IMR-90 (cell line): ENCODE results near the gene ADGRL3. TPM values are rescaled to one million over a fixed set of nuclear protein-coding genes. Genes with fewer than 3 reads are reported as not detected.

ENCODE experiments used
- ATAC-seq: fragments of 200-7000 bp; cut with Tn5 transposase; 2 replicates; pipeline ENCODE4 v1.9.1; 2020; ENCODE audit warnings: low read depth, mild to moderate bottlenecking, moderate library complexity
- BruUV-seq: library from RNA; stranded (reverse); fragments of 400-500 nt; replicated peaks from 2 replicates; lab custom pipeline; 2021; lab: Mats Ljungman, UMichigan
- CTCF ChIA-PET: fragments of 300-600 bp; formaldehyde crosslinking; extraction: SDS; loops from one replicate; lab custom pipeline; 2021; ENCODE audit warnings: antibody characterized with exemption; lab: Yijun Ruan, JAX
- POLR2A ChIA-PET: fragments of 300-600 bp; sonication (Branson Sonifier 250); formaldehyde crosslinking; loops from one replicate; lab custom pipeline; 2022; ENCODE audit warnings: antibody characterized with exemption; ENCODE audit not compliant: unreplicated experiment; lab: Charles Lee
- DNase-seq: peaks from one replicate; pipeline ENCODE4 v3.0.0; 2013
- H2AFZ ChIP-seq: replicated peaks from 2 replicates; pipeline ENCODE3; 2013; ENCODE audit warnings: low read length, mild to moderate bottlenecking; ENCODE audit not compliant: poor library complexity
- H2AK5ac ChIP-seq: 2 replicates; pipeline ENCODE4 v1.6.1; 2013; ENCODE audit warnings: low read depth, low read length, inconsistent platforms
- H2AK9ac ChIP-seq: replicated peaks from 2 replicates; pipeline ENCODE3; 2013; ENCODE audit warnings: mild to moderate bottlenecking, low read depth, low read length, moderate library complexity; ENCODE audit not compliant: poor library complexity
- H2BK120ac ChIP-seq: 2 replicates; pipeline ENCODE4 v1.6.1; 2013; ENCODE audit warnings: low read depth, low read length, inconsistent platforms
- H2BK15ac ChIP-seq: 3 replicates; pipeline ENCODE4 v1.6.1; 2013; ENCODE audit warnings: low read depth, low read length, inconsistent platforms
- H2BK20ac ChIP-seq: 2 replicates; pipeline ENCODE4 v1.6.1; 2013; ENCODE audit warnings: low read depth, mild to moderate bottlenecking, inconsistent platforms, low read length, moderate library complexity
- H2BK5ac ChIP-seq: 2 replicates; pipeline ENCODE4 v1.6.1; 2013; ENCODE audit warnings: mild to moderate bottlenecking, low read depth, low read length, inconsistent platforms; ENCODE audit not compliant: poor library complexity, severe bottlenecking
- H3K14ac ChIP-seq: replicated peaks from 2 replicates; pipeline ENCODE4 v1.6.1; 2013; ENCODE audit warnings: low read depth, low read length, inconsistent platforms
- H3K18ac ChIP-seq: 2 replicates; pipeline ENCODE4 v1.6.1; 2013; ENCODE audit warnings: low read depth, low read length, control low read depth
- H3K23ac ChIP-seq: 2 replicates; pipeline ENCODE4 v1.6.1; 2013; ENCODE audit warnings: low read depth, low read length, inconsistent platforms
- H3K27ac ChIP-seq: 2 replicates; pipeline ENCODE4 v1.5.1; 2013; ENCODE audit warnings: mild to moderate bottlenecking, control low read depth, low read length; ENCODE audit not compliant: insufficient read depth
- H3K27me3 ChIP-seq: 2 replicates; pipeline ENCODE4 v1.6.1; 2013; ENCODE audit warnings: low read length; ENCODE audit not compliant: control insufficient read depth, insufficient read depth
- H3K36me3 ChIP-seq: 2 replicates; pipeline ENCODE4 v1.6.1; 2013; ENCODE audit warnings: low read length, mixed read lengths; ENCODE audit not compliant: control insufficient read depth, insufficient read depth
- H3K4ac ChIP-seq: 2 replicates; pipeline ENCODE4 v1.6.1; 2013; ENCODE audit warnings: low read depth, low read length, inconsistent platforms
- H3K4me1 ChIP-seq: 2 replicates; pipeline ENCODE4 v1.6.1; 2013; ENCODE audit warnings: low read length, mixed read lengths; ENCODE audit not compliant: control insufficient read depth, insufficient read depth
- H3K4me2 ChIP-seq: 2 replicates; pipeline ENCODE4 v1.6.1; 2013; ENCODE audit warnings: low read depth, mild to moderate bottlenecking, control low read depth, low read length, moderate library complexity
- H3K4me3 ChIP-seq: 2 replicates; pipeline ENCODE4 v1.5.1; 2013; ENCODE audit warnings: low read depth, mild to moderate bottlenecking, control low read depth, low read length, moderate library complexity; ENCODE audit not compliant: insufficient read depth
- H3K56ac ChIP-seq: 2 replicates; pipeline ENCODE4 v1.6.1; 2013; ENCODE audit warnings: low read length, inconsistent platforms; ENCODE audit not compliant: insufficient read depth; ENCODE audit errors: extremely low read depth
- H3K79me1 ChIP-seq, 2 experiments: 2 replicates each; pipeline ENCODE4 v1.6.1; 2013; ENCODE audit warnings: low read length in 2 of 2, inconsistent platforms in 1 of 2, low read depth in 1 of 2
- H3K9ac ChIP-seq: 2 replicates; pipeline ENCODE4 v1.6.1; 2013; ENCODE audit warnings: low read depth, low read length, control low read depth
- H3K9me1 ChIP-seq: 2 replicates; pipeline ENCODE4 v1.6.1; 2013; ENCODE audit warnings: low read length, inconsistent platforms; ENCODE audit not compliant: insufficient read depth
- H3K9me3 ChIP-seq: 2 replicates; pipeline ENCODE4 v1.6.1; 2013; ENCODE audit warnings: low read length; ENCODE audit not compliant: control insufficient read depth, insufficient read depth
- H4K20me1 ChIP-seq: 2 replicates; pipeline ENCODE4 v1.6.1; 2013; ENCODE audit warnings: low read length, inconsistent platforms; ENCODE audit not compliant: insufficient read depth
- H4K5ac ChIP-seq: 2 replicates; pipeline ENCODE4 v1.6.1; 2013; ENCODE audit warnings: mild to moderate bottlenecking, low read depth, low read length, control low read depth
- H4K8ac ChIP-seq, 2 experiments: 2 replicates each; pipeline ENCODE4 v1.6.1; 2013; ENCODE audit warnings: low read depth in 2 of 2, low read length in 2 of 2, control low read depth in 1 of 2, inconsistent platforms in 1 of 2
- H4K91ac ChIP-seq: 2 replicates; pipeline ENCODE4 v1.6.1; 2013; ENCODE audit warnings: low read depth, low read length, inconsistent platforms; ENCODE audit not compliant: insufficient read depth
- BHLHE40 ChIP-seq: fragments of 150-350 bp; IDR thresholded peaks from 2 replicates; pipeline ENCODE4 v1.6.1; 2016; ENCODE audit warnings: mild to moderate bottlenecking, low read depth, low read length
- CEBPB ChIP-seq: IDR thresholded peaks from 2 replicates; pipeline ENCODE4 v1.6.1; 2012; ENCODE audit warnings: low read depth, low read length, improper control_type of control experiment
- CHD1 ChIP-seq: IDR thresholded peaks from 2 replicates; pipeline ENCODE4 v1.6.1; 2012; ENCODE audit warnings: low read depth, low read length, improper control_type of control experiment
- ELK1 ChIP-seq: fragments of 150-350 bp; IDR thresholded peaks from 2 replicates; pipeline ENCODE4 v1.6.1; 2016; ENCODE audit warnings: low read depth, mild to moderate bottlenecking, low read length, moderate library complexity, borderline replicate concordance
- MAFK ChIP-seq: IDR thresholded peaks from 2 replicates; pipeline ENCODE4 v1.6.1; 2012; ENCODE audit warnings: low read depth, low read length, improper control_type of control experiment
- POLR2A ChIP-seq: IDR thresholded peaks from 2 replicates; pipeline ENCODE4 v1.6.1; 2012; ENCODE audit warnings: mild to moderate bottlenecking, low read depth, low read length
- RFX5 ChIP-seq: IDR thresholded peaks from 2 replicates; pipeline ENCODE4 v1.8.0; 2012; ENCODE audit warnings: low read depth, mild to moderate bottlenecking, low read length, moderate library complexity
- SMC3 ChIP-seq: fragments of 150-350 bp; IDR thresholded peaks from 2 replicates; pipeline ENCODE4 v1.6.1; 2016; ENCODE audit warnings: low read depth, mild to moderate bottlenecking, antibody characterized with exemption, low read length, moderate library complexity
- WGBS, 2 experiments: methylation state at CpG; one replicate each; pipeline versions ENCODE4 v1.1.5 to v1.1.7; 2013; ENCODE audit warnings: missing lambda C conversion rate in 2 of 2; ENCODE audit not compliant: insufficient read length in 1 of 2; ENCODE audit errors: extremely low coverage in 2 of 2; 5-methylcytosine and 5-hydroxymethylcytosine counted together
- dilution Hi-C: fragments of 300-500 bp; cut with HindIII; formaldehyde crosslinking; loops from one replicate; pipeline ENCODE4 v1.14.3; 2018; ENCODE audit warnings: low sequenced_read_pairs; ENCODE audit not compliant: unreplicated experiment
- in situ Hi-C: fragments of 300-500 bp; cut with MboI; formaldehyde crosslinking; loops from 3 replicates; pipeline ENCODE4 v1.14.3; 2019; ENCODE audit warnings: low sequenced_read_pairs, inconsistent platforms, mixed read lengths
- intact Hi-C: fragments of 100-400 bp; cut with micrococcal nuclease; formaldehyde crosslinking; loops from 2 replicates; pipeline ENCODE4 v1.10.0; 2022
- polyA plus RNA-seq, 3 experiments: library from polyadenylated mRNA; depleted of rRNA; stranded (reverse); fragments of >200 nt; gene quantifications; 2 replicates each; pipeline ENCODE4 v1.2.3, GENCODE V29; 2012; ENCODE audit warnings: low replicate concordance in 1 of 3
- total RNA-seq: library from RNA; depleted of rRNA; stranded (reverse); fragments of >200 nt; gene quantifications from 2 replicates; pipeline ENCODE4 v1.2.3, GENCODE V29; 2012

The ADGRL3 gene
- total and polyA plus RNA-seq, 2 of the 4 experiments (the other 2 are of a cell fraction), result 0.46 to 2.5 TPM

DNA sequence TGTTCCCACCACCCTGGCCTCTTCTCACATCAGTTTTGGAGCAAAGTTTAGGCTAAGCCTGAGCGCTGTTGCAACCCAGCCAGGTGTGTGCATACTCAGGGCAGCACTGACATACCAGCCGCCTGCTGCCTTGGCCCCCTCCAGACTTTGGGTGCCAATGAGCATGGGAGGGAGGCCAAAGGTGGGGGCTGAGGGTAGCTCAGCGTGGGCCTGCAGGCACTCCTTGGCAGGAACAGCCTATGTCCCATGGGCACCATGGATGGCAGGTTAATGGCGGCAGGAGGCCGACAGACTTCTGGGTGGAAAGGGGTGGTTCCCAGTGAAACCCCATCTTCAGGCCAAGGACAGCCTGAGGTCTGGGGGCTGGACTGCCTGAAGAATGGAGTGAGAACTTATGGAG lies 462.2 kb downstream of the ADGRL3 start:
- H3K4me1 ChIP-seq, result no peaks in the 10 kb centered on the region
- no peak overlapping the region for H3K4me2 ChIP-seq
- WGBS, 2 experiments, result 100% methylated on average over 1 of the region's 5 CpGs; no CpG with 5 or more reads in 1 of the 2 experiments
- no peak overlapping the region for H2AFZ ChIP-seq
- no peak overlapping the region for H2BK20ac ChIP-seq
- H4K91ac ChIP-seq, result no peak overlapping the region
- no peak overlapping the region for H3K27ac ChIP-seq
- H3K36me3 ChIP-seq, result no peaks in the 10 kb centered on the region
- BruUV-seq, result no TSS peak
- no peaks in the 10 kb centered on the region for H3K9me3 ChIP-seq
- TF ChIP-seq CEBPB, result no peak
- no peak for TF ChIP-seq ELK1
- no peak for TF ChIP-seq SMC3
- no peak for TF ChIP-seq POLR2A
- TF ChIP-seq CHD1, result no peak
- no peak for TF ChIP-seq MAFK
- no peak for TF ChIP-seq RFX5
- TF ChIP-seq BHLHE40, result no peak
- POLR2A ChIA-PET, result no interaction called here
- H4K5ac ChIP-seq, result no peak overlapping the region
- no peak overlapping the region for H4K8ac ChIP-seq
- no peak overlapping the region for H3K56ac ChIP-seq
- H3K79me1 ChIP-seq, result no peaks in the 10 kb centered on the region
- H4K20me1 ChIP-seq, result no peaks in the 10 kb centered on the region
- H2AK9ac ChIP-seq, result no peak overlapping the region
- CTCF ChIA-PET, result no interaction called here
- H3K14ac ChIP-seq, result no peak overlapping the region
- H3K27me3 ChIP-seq, result no peaks in the 10 kb centered on the region
- no peak overlapping the region for H3K9ac ChIP-seq
- H2BK15ac ChIP-seq, result no peak overlapping the region
- H2BK120ac ChIP-seq, result no peak overlapping the region
- H3K4me3 ChIP-seq, result no peak overlapping the region
- H3K9me1 ChIP-seq, result no peaks in the 10 kb centered on the region
- intact Hi-C loops (no loop called here), in situ Hi-C loops (no loop called here), dilution Hi-C loops (no loop called here)
- H3K4ac ChIP-seq, result no peak overlapping the region
- DNase-seq (no peak), ATAC-seq (no peak)
- H2BK5ac ChIP-seq, result no peak overlapping the region
- no peak overlapping the region for H3K18ac ChIP-seq
- H2AK5ac ChIP-seq, result no peak overlapping the region
- H3K23ac ChIP-seq, result no peak overlapping the region
